ENCODE data around the gene MORC4. TPM values are rescaled to one million over a fixed set of nuclear protein-coding genes. Genes with fewer than 3 reads are reported as not detected.
A peak's percentile ranks its signal among the peaks of the same experiment; 100 is the strongest.

Gene MORC4
- total RNA-seq, 4 donors from 2014 or later: 5.0 to 10.0 (median 8.4) TPM

GRCh38 chrX:106935175-106935574 lies 64.8 kb downstream of the MORC4 start:
- intact Hi-C loops (cut with DNase I; ENCODE audit: low total_unique reads): no loop called here
- H3K36me3 ChIP-seq: no peaks in the 10 kb centered on the region
- H3K4me1 ChIP-seq: no peaks in the 10 kb centered on the region
- TF ChIP-seq POLR2A (IDR thresholded peaks at IDR 0.05) (no peak), CTCF (IDR thresholded peaks at IDR 0.05 in 4 of 5, conservative IDR thresholded peaks at IDR 0.05 in 1 of 5) (no peak)
- H3K27ac ChIP-seq: no peak overlapping the region
- in situ Hi-C loops (cut with MboI; ENCODE audit: low sequenced_read_pairs in 4 of 4): no loop called here
- no peak overlapping the region for H3K4me3 ChIP-seq
- ATAC-seq (no peak), DNase-seq (no peak)
- H3K27me3 ChIP-seq: no peaks in the 10 kb centered on the region
- no peaks in the 10 kb centered on the region for H3K9me3 ChIP-seq

GRCh38 chrX:106933538-106933961 lies 66.5 kb downstream of the MORC4 start:
- Histone ChIP-seq H3K4me1 (no peaks in the 10 kb centered on the region), H3K27ac (no peak overlapping the region), H3K27me3 (no peaks in the 10 kb centered on the region), H3K4me3 (no peak overlapping the region), H3K36me3 (no peaks in the 10 kb centered on the region), H3K9me3 (no peaks in the 10 kb centered on the region)
- ATAC-seq: no peak
- no peak for TF ChIP-seq CTCF (IDR thresholded peaks at IDR 0.05 in 4 of 5, conservative IDR thresholded peaks at IDR 0.05 in 1 of 5)
- no peak for TF ChIP-seq POLR2A (IDR thresholded peaks at IDR 0.05)
- intact Hi-C loops (cut with DNase I; ENCODE audit: low total_unique reads): loop anchor here (5.0 kb wide), 1 partner anchor 36 kb away; no protein-coding TSS in a partner anchor
- in situ Hi-C loops (cut with MboI; ENCODE audit: low sequenced_read_pairs in 4 of 4): no loop called here
- DNase-seq: no peak

- Histone ChIP-seq H3K27me3 (no peaks in the 10 kb centered on the region), H3K4me1 (no peaks in the 10 kb centered on the region), H3K9me3 (no peaks in the 10 kb centered on the region), H3K27ac (no peak overlapping the region), H3K36me3 (no peaks in the 10 kb centered on the region), H3K4me3 (no peak overlapping the region)
- DNase-seq (no peak), ATAC-seq (no peak)
- TF ChIP-seq CTCF (IDR thresholded peaks at IDR 0.05 in 4 of 5, conservative IDR thresholded peaks at IDR 0.05 in 1 of 5): no peak
- in situ Hi-C loops (cut with MboI; ENCODE audit: low sequenced_read_pairs in 4 of 4): no loop called here
- intact Hi-C loops (cut with DNase I; ENCODE audit: low total_unique reads): loop anchor here (5.0 kb wide), 1 partner anchor 36 kb away; no protein-coding TSS in a partner anchor
Measured at GRCh38 chrX:106932960-106933537, 67.0 kb downstream of the MORC4 start.

GRCh38 chrX:106932492-106932923 lies 67.5 kb downstream of the MORC4 start:
- Histone ChIP-seq H3K9me3 (no peaks in the 10 kb centered on the region), H3K4me1 (no peaks in the 10 kb centered on the region), H3K27me3 (no peaks in the 10 kb centered on the region), H3K4me3 (no peak overlapping the region), H3K36me3 (no peaks in the 10 kb centered on the region), H3K27ac (no peak overlapping the region)
- ATAC-seq: peak; percentile 51 to 74
- in situ Hi-C loops (cut with MboI; ENCODE audit: low sequenced_read_pairs in 4 of 4) (no loop called here), intact Hi-C loops (cut with DNase I; ENCODE audit: low total_unique reads) (loop anchor here (5.0 kb wide), 1 partner anchor 35 kb away; no protein-coding TSS in a partner anchor)
- TF ChIP-seq POLR2A (IDR thresholded peaks at IDR 0.05) (no peak), CTCF (IDR thresholded peaks at IDR 0.05 in 4 of 5, conservative IDR thresholded peaks at IDR 0.05 in 1 of 5) (no peak)
- no peak for DNase-seq
